HEK293 (cell line): ENCODE results near the gene CYP27C1.

ENCODE experiments used
- CTCF ChIA-PET: fragments of 350-600 bp; formaldehyde crosslinking; extraction: SDS; loops from one replicate; lab custom pipeline; 2021; ENCODE audit warnings: antibody characterized with exemption; lab: Yijun Ruan, JAX
- POLR2A ChIA-PET: fragments of 300-600 bp; formaldehyde crosslinking; extraction: SDS; loops from one replicate; lab custom pipeline; 2020; ENCODE audit warnings: antibody characterized with exemption, inconsistent platforms; lab: Yijun Ruan, JAX
- H3K27ac ChIP-seq: fragments of 200-500 bp; sonication (Bioruptor generic); 2 replicates; pipeline ENCODE4 v1.5.1; 2014; ENCODE audit warnings: low read depth, low read length, control low read depth, inconsistent platforms; ENCODE audit errors: extremely low read depth
- H3K36me3 ChIP-seq, 2 experiments: fragments of 200-500 bp in 1 of 2; sonication (Bioruptor generic) in 1 of 2; 1 replicate in 1 of 2; 2 replicates in 1 of 2; pipeline ENCODE4 v1.5.1; 2014 to 2017; ENCODE audit warnings: inconsistent platforms in 2 of 2, low read length in 2 of 2; ENCODE audit not compliant: control insufficient read depth in 2 of 2, insufficient read depth in 1 of 2
- H3K4me1 ChIP-seq: fragments of 200-500 bp; sonication (Bioruptor generic); 2 replicates; pipeline ENCODE4 v1.5.1; 2014; ENCODE audit warnings: mild to moderate bottlenecking, low read length, inconsistent platforms; ENCODE audit not compliant: control insufficient read depth, insufficient read depth
- H3K4me3 ChIP-seq: 2 replicates; pipeline ENCODE4 v1.5.1; 2011; ENCODE audit warnings: low read depth, mild to moderate bottlenecking, control low read depth, low read length, moderate library complexity
- H3K9me3 ChIP-seq: fragments of 200-500 bp; sonication (Bioruptor generic); 2 replicates; pipeline ENCODE4 v1.5.1; 2014; ENCODE audit warnings: low read depth, low read length, inconsistent platforms; ENCODE audit not compliant: control insufficient read depth, insufficient read depth
- BCL11A ChIP-seq: fragments of 450-650 bp; formaldehyde crosslinking; IDR thresholded peaks from 2 replicates; pipeline ENCODE4 v1.5.1; 2016; ENCODE audit warnings: low read depth, missing biosample characterization, missing genetic modification characterization
- IKZF3 ChIP-seq: fragments of 450-650 bp; IDR thresholded peaks from 2 replicates; pipeline ENCODE4 v1.5.0; 2018; ENCODE audit warnings: missing biosample characterization, mild to moderate bottlenecking, missing genetic modification characterization, moderate library complexity
- KLF10 ChIP-seq: fragments of 450-650 bp; IDR thresholded peaks from 2 replicates; pipeline ENCODE4 v1.5.1; 2018; ENCODE audit warnings: missing biosample characterization, mild to moderate bottlenecking, missing genetic modification characterization
- SCRT2 ChIP-seq: fragments of 450-650 bp; formaldehyde crosslinking; IDR thresholded peaks from 2 replicates; pipeline ENCODE4 v1.5.1; 2016; ENCODE audit warnings: missing biosample characterization, missing genetic modification characterization
- ZBTB17 ChIP-seq: fragments of 450-650 bp; formaldehyde crosslinking; IDR thresholded peaks from 2 replicates; pipeline ENCODE4 v1.5.1; 2016; ENCODE audit warnings: missing biosample characterization, missing genetic modification characterization
- ZNF138 ChIP-seq: fragments of 450-650 bp; formaldehyde crosslinking; IDR thresholded peaks from 2 replicates; pipeline ENCODE4 v1.5.1; 2016; ENCODE audit warnings: missing biosample characterization, missing genetic modification characterization, borderline replicate concordance
- ZNF146 ChIP-seq: fragments of 450-650 bp; formaldehyde crosslinking; IDR thresholded peaks from 2 replicates; pipeline ENCODE4 v1.5.1; 2016; ENCODE audit warnings: missing biosample characterization, missing genetic modification characterization
- ZNF175 ChIP-seq: fragments of 450-650 bp; formaldehyde crosslinking; IDR thresholded peaks from 2 replicates; pipeline ENCODE4 v1.5.1; 2016; ENCODE audit warnings: missing biosample characterization, missing genetic modification characterization
- ZNF214 ChIP-seq: fragments of 450-650 bp; formaldehyde crosslinking; IDR thresholded peaks from 2 replicates; pipeline ENCODE4 v1.5.1; 2017; ENCODE audit warnings: missing biosample characterization, mild to moderate bottlenecking, missing genetic modification characterization, borderline replicate concordance
- ZNF223 ChIP-seq: fragments of 450-650 bp; formaldehyde crosslinking; IDR thresholded peaks from 2 replicates; pipeline ENCODE4 v1.5.1; 2016; ENCODE audit warnings: missing biosample characterization, missing genetic modification characterization
- ZNF311 ChIP-seq: fragments of 450-650 bp; formaldehyde crosslinking; IDR thresholded peaks from 2 replicates; pipeline ENCODE4 v1.5.1; 2017; ENCODE audit warnings: missing biosample characterization, missing genetic modification characterization, borderline replicate concordance
- ZNF501 ChIP-seq: fragments of 450-650 bp; formaldehyde crosslinking; IDR thresholded peaks from 2 replicates; pipeline ENCODE4 v1.5.1; 2016; ENCODE audit warnings: missing biosample characterization, missing genetic modification characterization
- ZNF555 ChIP-seq: fragments of 450-650 bp; formaldehyde crosslinking; conservative IDR thresholded peaks from 2 replicates; pipeline ENCODE4 v1.5.1; 2017; ENCODE audit warnings: missing biosample characterization, mild to moderate bottlenecking, missing genetic modification characterization, inconsistent platforms
- ZNF571 ChIP-seq: fragments of 450-650 bp; formaldehyde crosslinking; IDR thresholded peaks from 2 replicates; pipeline ENCODE4 v1.5.0; 2017; ENCODE audit warnings: missing biosample characterization, missing genetic modification characterization
- ZNF596 ChIP-seq: fragments of 450-650 bp; IDR thresholded peaks from 2 replicates; pipeline ENCODE4 v1.5.0; 2018; ENCODE audit warnings: missing biosample characterization, mild to moderate bottlenecking, missing genetic modification characterization, moderate library complexity
- ZNF600 ChIP-seq: fragments of 450-650 bp; formaldehyde crosslinking; IDR thresholded peaks from 2 replicates; pipeline ENCODE4 v1.5.1; 2016; ENCODE audit warnings: missing biosample characterization, missing genetic modification characterization
- ZNF621 ChIP-seq: fragments of 450-650 bp; formaldehyde crosslinking; IDR thresholded peaks from 2 replicates; pipeline ENCODE4 v1.5.1; 2017; ENCODE audit warnings: missing biosample characterization, missing genetic modification characterization
- ZNF624 ChIP-seq: fragments of 450-650 bp; formaldehyde crosslinking; IDR thresholded peaks from 2 replicates; pipeline ENCODE4 v1.5.1; 2017; ENCODE audit warnings: missing biosample characterization, missing genetic modification characterization
- ZNF660 ChIP-seq: fragments of 450-650 bp; IDR thresholded peaks from 2 replicates; pipeline ENCODE4 v1.5.1; 2018; ENCODE audit warnings: missing biosample characterization, mild to moderate bottlenecking, missing genetic modification characterization
- ZNF707 ChIP-seq: fragments of 450-650 bp; formaldehyde crosslinking; IDR thresholded peaks from 2 replicates; pipeline ENCODE4 v1.5.1; 2016; ENCODE audit warnings: missing biosample characterization, missing genetic modification characterization
- TF ChIP-seq, protein P1 (sequence below): fragments of 450-650 bp; formaldehyde crosslinking; conservative IDR thresholded peaks from 2 replicates; pipeline ENCODE4 v1.5.1; 2016; ENCODE audit warnings: low read depth, missing biosample characterization, missing genetic modification characterization
- TF ChIP-seq, protein P2 (sequence below): fragments of 450-650 bp; formaldehyde crosslinking; IDR thresholded peaks from 2 replicates; pipeline ENCODE4 v1.5.0; 2017; ENCODE audit warnings: missing biosample characterization, missing genetic modification characterization, borderline replicate concordance
- TF ChIP-seq, protein P3 (sequence below): fragments of 450-650 bp; formaldehyde crosslinking; IDR thresholded peaks from 2 replicates; pipeline ENCODE4 v1.5.1; 2016; ENCODE audit warnings: missing biosample characterization, missing genetic modification characterization, low read depth

CYP27C1 gene

DNA sequence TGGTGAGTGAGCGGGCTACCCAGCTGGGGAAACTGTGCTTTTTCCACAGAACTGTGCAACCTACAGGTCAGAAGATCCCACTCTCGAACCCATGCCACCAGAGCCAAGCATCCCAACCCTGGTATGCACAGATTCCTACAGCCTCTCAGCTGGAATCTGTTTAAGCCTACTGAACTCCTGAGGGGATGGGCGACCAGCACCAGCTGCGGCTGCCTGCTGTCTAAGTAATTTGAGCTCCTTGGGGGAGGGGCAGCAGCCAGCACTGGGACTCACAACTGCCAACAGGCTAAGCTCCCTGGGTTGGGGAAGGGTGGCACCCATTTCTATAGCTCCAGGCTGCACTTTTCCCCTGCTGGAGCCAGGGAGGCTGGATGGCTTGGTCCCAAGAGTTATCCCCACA, 11.8 kb downstream of the CYP27C1 start (continued):
- TF ChIP-seq ZNF223 (tag by site-specific recombination), result no peak
- TF ChIP-seq KLF10 (tag by site-specific recombination), result no peak
- TF ChIP-seq ZNF571 (tag by site-specific recombination), result no peak
- peak; percentile 16; the same call in 1 of the 2 replicates for TF ChIP-seq SCRT2

DNA sequence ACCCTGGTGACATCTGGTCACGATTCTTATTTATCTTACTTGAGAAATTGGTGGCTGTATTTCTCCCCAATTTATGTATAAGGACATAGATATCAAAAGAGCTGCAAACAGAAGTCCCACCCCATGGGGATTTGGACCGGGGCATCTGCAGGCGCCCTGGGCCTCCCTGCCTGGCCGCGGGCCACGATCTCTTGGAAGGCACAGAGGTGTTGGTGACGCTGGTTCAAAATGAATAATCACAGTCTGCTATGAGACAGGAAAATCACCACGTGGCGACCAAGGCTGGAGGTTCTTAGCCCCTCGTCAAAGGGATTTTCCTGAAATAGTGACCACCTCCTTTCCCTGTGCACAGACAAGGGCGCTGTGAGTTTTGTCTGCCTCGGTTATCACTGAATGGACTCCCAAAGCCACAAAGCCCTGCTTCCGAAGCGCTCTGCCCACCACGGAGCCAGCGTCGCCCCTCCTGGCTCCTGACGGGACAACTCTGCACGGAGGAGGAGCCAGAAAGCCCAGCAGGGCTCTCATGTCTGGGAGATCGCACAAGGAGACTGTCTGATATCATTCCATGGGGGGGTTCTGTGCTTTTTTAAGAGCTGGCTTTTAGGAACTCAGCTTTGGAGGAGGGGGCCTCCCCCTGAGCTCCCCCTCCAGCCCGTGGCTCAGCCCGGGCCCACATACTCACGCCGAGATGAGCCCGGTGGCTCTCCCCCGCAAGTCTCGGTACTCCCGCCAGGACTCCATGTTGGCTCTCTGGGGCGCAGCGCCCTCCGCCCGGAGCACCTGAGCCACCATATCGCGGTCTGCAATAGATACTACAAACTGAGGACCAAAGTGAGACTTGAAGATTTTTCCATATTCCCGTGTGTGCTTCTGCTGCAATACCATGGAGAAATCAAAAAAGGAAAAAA, 14.6 kb downstream of the CYP27C1 start:
- peaks cover 8% of the 10 kb centered on the region for H3K4me1 ChIP-seq
- ChIA-PET CTCF (no interaction called here), POLR2A (no interaction called here)
- H3K9me3 ChIP-seq, result no peaks in the 10 kb centered on the region
- H3K36me3 ChIP-seq, result peaks cover 0 to 3% of the 10 kb centered on the region in 2 experiments; a peak in 1 of 3 replicates
- TF ChIP-seq, protein P1, sequence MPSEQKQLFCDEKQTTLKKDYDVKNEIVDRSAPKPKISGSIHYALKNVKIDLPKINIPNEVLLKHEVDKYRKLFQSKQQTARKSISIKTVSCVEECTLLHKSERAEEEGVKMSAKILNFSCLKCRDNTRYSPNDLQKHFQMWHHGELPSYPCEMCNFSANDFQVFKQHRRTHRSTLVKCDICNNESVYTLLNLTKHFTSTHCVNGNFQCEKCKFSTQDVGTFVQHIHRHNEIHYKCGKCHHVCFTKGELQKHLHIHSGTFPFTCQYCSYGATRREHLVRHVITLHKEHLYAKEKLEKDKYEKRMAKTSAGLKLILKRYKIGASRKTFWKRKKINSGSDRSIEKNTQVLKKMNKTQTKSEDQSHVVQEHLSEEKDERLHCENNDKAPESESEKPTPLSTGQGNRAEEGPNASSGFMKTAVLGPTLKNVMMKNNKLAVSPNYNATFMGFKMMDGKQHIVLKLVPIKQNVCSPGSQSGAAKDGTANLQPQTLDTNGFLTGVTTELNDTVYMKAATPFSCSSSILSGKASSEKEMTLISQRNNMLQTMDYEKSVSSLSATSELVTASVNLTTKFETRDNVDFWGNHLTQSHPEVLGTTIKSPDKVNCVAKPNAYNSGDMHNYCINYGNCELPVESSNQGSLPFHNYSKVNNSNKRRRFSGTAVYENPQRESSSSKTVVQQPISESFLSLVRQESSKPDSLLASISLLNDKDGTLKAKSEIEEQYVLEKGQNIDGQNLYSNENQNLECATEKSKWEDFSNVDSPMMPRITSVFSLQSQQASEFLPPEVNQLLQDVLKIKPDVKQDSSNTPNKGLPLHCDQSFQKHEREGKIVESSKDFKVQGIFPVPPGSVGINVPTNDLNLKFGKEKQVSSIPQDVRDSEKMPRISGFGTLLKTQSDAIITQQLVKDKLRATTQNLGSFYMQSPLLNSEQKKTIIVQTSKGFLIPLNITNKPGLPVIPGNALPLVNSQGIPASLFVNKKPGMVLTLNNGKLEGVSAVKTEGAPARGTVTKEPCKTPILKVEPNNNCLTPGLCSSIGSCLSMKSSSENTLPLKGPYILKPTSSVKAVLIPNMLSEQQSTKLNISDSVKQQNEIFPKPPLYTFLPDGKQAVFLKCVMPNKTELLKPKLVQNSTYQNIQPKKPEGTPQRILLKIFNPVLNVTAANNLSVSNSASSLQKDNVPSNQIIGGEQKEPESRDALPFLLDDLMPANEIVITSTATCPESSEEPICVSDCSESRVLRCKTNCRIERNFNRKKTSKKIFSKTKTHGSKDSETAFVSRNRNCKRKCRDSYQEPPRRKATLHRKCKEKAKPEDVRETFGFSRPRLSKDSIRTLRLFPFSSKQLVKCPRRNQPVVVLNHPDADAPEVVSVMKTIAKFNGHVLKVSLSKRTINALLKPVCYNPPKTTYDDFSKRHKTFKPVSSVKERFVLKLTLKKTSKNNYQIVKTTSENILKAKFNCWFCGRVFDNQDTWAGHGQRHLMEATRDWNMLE (tag by site-specific recombination), result no peak
- TF ChIP-seq, protein P2, sequence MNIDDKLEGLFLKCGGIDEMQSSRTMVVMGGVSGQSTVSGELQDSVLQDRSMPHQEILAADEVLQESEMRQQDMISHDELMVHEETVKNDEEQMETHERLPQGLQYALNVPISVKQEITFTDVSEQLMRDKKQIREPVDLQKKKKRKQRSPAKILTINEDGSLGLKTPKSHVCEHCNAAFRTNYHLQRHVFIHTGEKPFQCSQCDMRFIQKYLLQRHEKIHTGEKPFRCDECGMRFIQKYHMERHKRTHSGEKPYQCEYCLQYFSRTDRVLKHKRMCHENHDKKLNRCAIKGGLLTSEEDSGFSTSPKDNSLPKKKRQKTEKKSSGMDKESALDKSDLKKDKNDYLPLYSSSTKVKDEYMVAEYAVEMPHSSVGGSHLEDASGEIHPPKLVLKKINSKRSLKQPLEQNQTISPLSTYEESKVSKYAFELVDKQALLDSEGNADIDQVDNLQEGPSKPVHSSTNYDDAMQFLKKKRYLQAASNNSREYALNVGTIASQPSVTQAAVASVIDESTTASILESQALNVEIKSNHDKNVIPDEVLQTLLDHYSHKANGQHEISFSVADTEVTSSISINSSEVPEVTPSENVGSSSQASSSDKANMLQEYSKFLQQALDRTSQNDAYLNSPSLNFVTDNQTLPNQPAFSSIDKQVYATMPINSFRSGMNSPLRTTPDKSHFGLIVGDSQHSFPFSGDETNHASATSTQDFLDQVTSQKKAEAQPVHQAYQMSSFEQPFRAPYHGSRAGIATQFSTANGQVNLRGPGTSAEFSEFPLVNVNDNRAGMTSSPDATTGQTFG, result no peak
- TF ChIP-seq ZNF555 (tag by site-specific recombination) (no peak), ZNF660 (tag by site-specific recombination) (no peak), ZNF600 (no peak), ZNF501 (tag by site-specific recombination) (no peak), SCRT2 (no peak), ZNF175 (no peak), ZNF707 (no peak), ZNF311 (tag by site-specific recombination) (no peak), ZNF138 (no peak), BCL11A (tag by site-specific recombination) (no peak)
- no peak overlapping the region for H3K4me3 ChIP-seq
- H3K27ac ChIP-seq, result no peak overlapping the region

DNA sequence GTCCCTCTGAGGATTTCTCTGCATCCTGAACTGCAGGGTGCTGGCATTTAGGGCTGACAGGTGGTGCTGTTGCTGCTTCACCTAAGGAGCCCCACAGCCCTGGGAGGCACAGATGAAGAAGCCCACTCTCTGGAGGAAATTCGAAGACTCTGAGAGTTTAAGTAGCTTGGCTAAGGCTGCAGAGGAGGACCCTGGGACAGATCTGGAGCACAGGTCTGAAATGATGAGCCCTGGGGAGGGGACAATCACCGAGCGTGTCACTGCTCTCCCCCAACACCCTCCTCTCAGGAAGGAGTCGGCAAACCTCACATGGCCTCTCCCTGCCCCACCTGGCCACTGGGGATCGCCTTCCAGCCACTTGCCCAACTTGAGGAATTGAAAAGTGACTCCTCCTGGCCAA, 18.6 kb downstream of the CYP27C1 start:
- Histone ChIP-seq H3K36me3 (peaks cover 0 to 6% of the 10 kb centered on the region in 2 experiments; a peak in 1 of 3 replicates), H3K4me1 (no peaks in the 10 kb centered on the region), H3K4me3 (no peak overlapping the region), H3K27ac (no peak overlapping the region), H3K9me3 (no peaks in the 10 kb centered on the region)
- CTCF ChIA-PET, result interaction anchor here (0.7 to 0.8 kb wide), 2 partner anchors 131 to 213 kb away, joined by 3 read pairs; no protein-coding TSS in a partner anchor
- POLR2A ChIA-PET, result interaction anchor here (0.6 to 1.0 kb wide), 2 partner anchors 16 to 93 kb away, joined by 3 to 4 read pairs; partner anchors contain the start of gene ERCC3
- TF ChIP-seq ZNF596 (tag by site-specific recombination) (no peak), ZNF146 (tag by site-specific recombination) (no peak), ZBTB17 (tag by site-specific recombination) (no peak), ZNF621 (tag by site-specific recombination) (no peak), ZNF624 (no peak), ZNF214 (tag by site-specific recombination) (no peak), IKZF3 (tag by site-specific recombination) (no peak)
- TF ChIP-seq, protein P3, sequence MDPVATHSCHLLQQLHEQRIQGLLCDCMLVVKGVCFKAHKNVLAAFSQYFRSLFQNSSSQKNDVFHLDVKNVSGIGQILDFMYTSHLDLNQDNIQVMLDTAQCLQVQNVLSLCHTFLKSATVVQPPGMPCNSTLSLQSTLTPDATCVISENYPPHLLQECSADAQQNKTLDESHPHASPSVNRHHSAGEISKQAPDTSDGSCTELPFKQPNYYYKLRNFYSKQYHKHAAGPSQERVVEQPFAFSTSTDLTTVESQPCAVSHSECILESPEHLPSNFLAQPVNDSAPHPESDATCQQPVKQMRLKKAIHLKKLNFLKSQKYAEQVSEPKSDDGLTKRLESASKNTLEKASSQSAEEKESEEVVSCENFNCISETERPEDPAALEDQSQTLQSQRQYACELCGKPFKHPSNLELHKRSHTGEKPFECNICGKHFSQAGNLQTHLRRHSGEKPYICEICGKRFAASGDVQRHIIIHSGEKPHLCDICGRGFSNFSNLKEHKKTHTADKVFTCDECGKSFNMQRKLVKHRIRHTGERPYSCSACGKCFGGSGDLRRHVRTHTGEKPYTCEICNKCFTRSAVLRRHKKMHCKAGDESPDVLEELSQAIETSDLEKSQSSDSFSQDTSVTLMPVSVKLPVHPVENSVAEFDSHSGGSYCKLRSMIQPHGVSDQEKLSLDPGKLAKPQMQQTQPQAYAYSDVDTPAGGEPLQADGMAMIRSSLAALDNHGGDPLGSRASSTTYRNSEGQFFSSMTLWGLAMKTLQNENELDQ, result no peak
